IMR-90 (cell line): Measurements from ENCODE around the gene ZNF12. TPM values are rescaled to one million over a fixed set of nuclear protein-coding genes. Genes with fewer than 3 reads are reported as not detected.

Source experiments
- ATAC-seq: fragments of 200-7000 bp; cut with Tn5 transposase; 2 replicates; pipeline ENCODE4 v1.9.1; 2020; ENCODE audit warnings: low read depth, mild to moderate bottlenecking, moderate library complexity
- BruUV-seq: library from RNA; stranded (reverse); fragments of 400-500 nt; replicated peaks from 2 replicates; lab custom pipeline; 2021; lab: Mats Ljungman, UMichigan
- CTCF ChIA-PET: fragments of 300-600 bp; formaldehyde crosslinking; extraction: SDS; loops from one replicate; lab custom pipeline; 2021; ENCODE audit warnings: antibody characterized with exemption; lab: Yijun Ruan, JAX
- POLR2A ChIA-PET: fragments of 300-600 bp; sonication (Branson Sonifier 250); formaldehyde crosslinking; loops from one replicate; lab custom pipeline; 2022; ENCODE audit warnings: antibody characterized with exemption; ENCODE audit not compliant: unreplicated experiment; lab: Charles Lee
- DNase-seq: peaks from one replicate; pipeline ENCODE4 v3.0.0; 2013
- H2AFZ ChIP-seq: replicated peaks from 2 replicates; pipeline ENCODE3; 2013; ENCODE audit warnings: low read length, mild to moderate bottlenecking; ENCODE audit not compliant: poor library complexity
- H2AK5ac ChIP-seq: 2 replicates; pipeline ENCODE4 v1.6.1; 2013; ENCODE audit warnings: low read depth, low read length, inconsistent platforms
- H2AK9ac ChIP-seq: replicated peaks from 2 replicates; pipeline ENCODE3; 2013; ENCODE audit warnings: mild to moderate bottlenecking, low read depth, low read length, moderate library complexity; ENCODE audit not compliant: poor library complexity
- H2BK120ac ChIP-seq: 2 replicates; pipeline ENCODE4 v1.6.1; 2013; ENCODE audit warnings: low read depth, low read length, inconsistent platforms
- H2BK15ac ChIP-seq: 3 replicates; pipeline ENCODE4 v1.6.1; 2013; ENCODE audit warnings: low read depth, low read length, inconsistent platforms
- H2BK20ac ChIP-seq: 2 replicates; pipeline ENCODE4 v1.6.1; 2013; ENCODE audit warnings: low read depth, mild to moderate bottlenecking, inconsistent platforms, low read length, moderate library complexity
- H2BK5ac ChIP-seq: 2 replicates; pipeline ENCODE4 v1.6.1; 2013; ENCODE audit warnings: mild to moderate bottlenecking, low read depth, low read length, inconsistent platforms; ENCODE audit not compliant: poor library complexity, severe bottlenecking
- H3K14ac ChIP-seq: replicated peaks from 2 replicates; pipeline ENCODE4 v1.6.1; 2013; ENCODE audit warnings: low read depth, low read length, inconsistent platforms
- H3K18ac ChIP-seq: 2 replicates; pipeline ENCODE4 v1.6.1; 2013; ENCODE audit warnings: low read depth, low read length, control low read depth
- H3K23ac ChIP-seq: 2 replicates; pipeline ENCODE4 v1.6.1; 2013; ENCODE audit warnings: low read depth, low read length, inconsistent platforms
- H3K27ac ChIP-seq: 2 replicates; pipeline ENCODE4 v1.5.1; 2013; ENCODE audit warnings: mild to moderate bottlenecking, control low read depth, low read length; ENCODE audit not compliant: insufficient read depth
- H3K27me3 ChIP-seq: 2 replicates; pipeline ENCODE4 v1.6.1; 2013; ENCODE audit warnings: low read length; ENCODE audit not compliant: control insufficient read depth, insufficient read depth
- H3K36me3 ChIP-seq: 2 replicates; pipeline ENCODE4 v1.6.1; 2013; ENCODE audit warnings: low read length, mixed read lengths; ENCODE audit not compliant: control insufficient read depth, insufficient read depth
- H3K4ac ChIP-seq: 2 replicates; pipeline ENCODE4 v1.6.1; 2013; ENCODE audit warnings: low read depth, low read length, inconsistent platforms
- H3K4me1 ChIP-seq: 2 replicates; pipeline ENCODE4 v1.6.1; 2013; ENCODE audit warnings: low read length, mixed read lengths; ENCODE audit not compliant: control insufficient read depth, insufficient read depth
- H3K4me2 ChIP-seq: 2 replicates; pipeline ENCODE4 v1.6.1; 2013; ENCODE audit warnings: low read depth, mild to moderate bottlenecking, control low read depth, low read length, moderate library complexity
- H3K4me3 ChIP-seq: 2 replicates; pipeline ENCODE4 v1.5.1; 2013; ENCODE audit warnings: low read depth, mild to moderate bottlenecking, control low read depth, low read length, moderate library complexity; ENCODE audit not compliant: insufficient read depth
- H3K56ac ChIP-seq: 2 replicates; pipeline ENCODE4 v1.6.1; 2013; ENCODE audit warnings: low read length, inconsistent platforms; ENCODE audit not compliant: insufficient read depth; ENCODE audit errors: extremely low read depth
- H3K79me1 ChIP-seq, 2 experiments: 2 replicates each; pipeline ENCODE4 v1.6.1; 2013; ENCODE audit warnings: low read length in 2 of 2, inconsistent platforms in 1 of 2, low read depth in 1 of 2
- H3K9ac ChIP-seq: 2 replicates; pipeline ENCODE4 v1.6.1; 2013; ENCODE audit warnings: low read depth, low read length, control low read depth
- H3K9me1 ChIP-seq: 2 replicates; pipeline ENCODE4 v1.6.1; 2013; ENCODE audit warnings: low read length, inconsistent platforms; ENCODE audit not compliant: insufficient read depth
- H3K9me3 ChIP-seq: 2 replicates; pipeline ENCODE4 v1.6.1; 2013; ENCODE audit warnings: low read length; ENCODE audit not compliant: control insufficient read depth, insufficient read depth
- H4K20me1 ChIP-seq: 2 replicates; pipeline ENCODE4 v1.6.1; 2013; ENCODE audit warnings: low read length, inconsistent platforms; ENCODE audit not compliant: insufficient read depth
- H4K5ac ChIP-seq: 2 replicates; pipeline ENCODE4 v1.6.1; 2013; ENCODE audit warnings: mild to moderate bottlenecking, low read depth, low read length, control low read depth
- H4K8ac ChIP-seq, 2 experiments: 2 replicates each; pipeline ENCODE4 v1.6.1; 2013; ENCODE audit warnings: low read depth in 2 of 2, low read length in 2 of 2, control low read depth in 1 of 2, inconsistent platforms in 1 of 2
- H4K91ac ChIP-seq: 2 replicates; pipeline ENCODE4 v1.6.1; 2013; ENCODE audit warnings: low read depth, low read length, inconsistent platforms; ENCODE audit not compliant: insufficient read depth
- CEBPB ChIP-seq: IDR thresholded peaks from 2 replicates; pipeline ENCODE4 v1.6.1; 2012; ENCODE audit warnings: low read depth, low read length, improper control_type of control experiment
- CHD1 ChIP-seq: IDR thresholded peaks from 2 replicates; pipeline ENCODE4 v1.6.1; 2012; ENCODE audit warnings: low read depth, low read length, improper control_type of control experiment
- CTCF ChIP-seq: conservative IDR thresholded peaks from 2 replicates; pipeline ENCODE4 v1.5.1; 2012; ENCODE audit warnings: mild to moderate bottlenecking, low read depth, low read length, improper control_type of control experiment
- MAFK ChIP-seq: IDR thresholded peaks from 2 replicates; pipeline ENCODE4 v1.6.1; 2012; ENCODE audit warnings: low read depth, low read length, improper control_type of control experiment
- MXI1 ChIP-seq: IDR thresholded peaks from 2 replicates; pipeline ENCODE4 v1.6.1; 2012; ENCODE audit warnings: low read depth, mild to moderate bottlenecking, low read length, moderate library complexity, borderline replicate concordance
- NFE2L2 ChIP-seq: fragments of 150-350 bp; IDR thresholded peaks from 2 replicates; pipeline ENCODE4 v1.6.1; 2016; ENCODE audit warnings: low read depth, mild to moderate bottlenecking, low read length
- POLR2A ChIP-seq: IDR thresholded peaks from 2 replicates; pipeline ENCODE4 v1.6.1; 2012; ENCODE audit warnings: mild to moderate bottlenecking, low read depth, low read length
- RCOR1 ChIP-seq: IDR thresholded peaks from 2 replicates; pipeline ENCODE4 v1.6.1; 2012; ENCODE audit warnings: mild to moderate bottlenecking, low read length, improper control_type of control experiment; ENCODE audit not compliant: insufficient replicate concordance
- SMC3 ChIP-seq: fragments of 150-350 bp; IDR thresholded peaks from 2 replicates; pipeline ENCODE4 v1.6.1; 2016; ENCODE audit warnings: low read depth, mild to moderate bottlenecking, antibody characterized with exemption, low read length, moderate library complexity
- WGBS, 2 experiments: methylation state at CpG; one replicate each; pipeline versions ENCODE4 v1.1.5 to v1.1.7; 2013; ENCODE audit warnings: missing lambda C conversion rate in 2 of 2; ENCODE audit not compliant: insufficient read length in 1 of 2; ENCODE audit errors: extremely low coverage in 2 of 2; 5-methylcytosine and 5-hydroxymethylcytosine counted together
- dilution Hi-C: fragments of 300-500 bp; cut with HindIII; formaldehyde crosslinking; loops from one replicate; pipeline ENCODE4 v1.14.3; 2018; ENCODE audit warnings: low sequenced_read_pairs; ENCODE audit not compliant: unreplicated experiment
- in situ Hi-C: fragments of 300-500 bp; cut with MboI; formaldehyde crosslinking; loops from 3 replicates; pipeline ENCODE4 v1.14.3; 2019; ENCODE audit warnings: low sequenced_read_pairs, inconsistent platforms, mixed read lengths
- intact Hi-C: fragments of 100-400 bp; cut with micrococcal nuclease; formaldehyde crosslinking; loops from 2 replicates; pipeline ENCODE4 v1.10.0; 2022
- polyA plus RNA-seq, 3 experiments: library from polyadenylated mRNA; depleted of rRNA; stranded (reverse); fragments of >200 nt; gene quantifications; 2 replicates each; pipeline ENCODE4 v1.2.3, GENCODE V29; 2012; ENCODE audit warnings: low replicate concordance in 1 of 3
- total RNA-seq: library from RNA; depleted of rRNA; stranded (reverse); fragments of >200 nt; gene quantifications from 2 replicates; pipeline ENCODE4 v1.2.3, GENCODE V29; 2012
- TF ChIP-seq, protein P1 (sequence below): fragments of 150-350 bp; IDR thresholded peaks from 2 replicates; pipeline ENCODE4 v1.6.1; 2016; ENCODE audit warnings: low read depth, mild to moderate bottlenecking, low read length, moderate library complexity, borderline replicate concordance

Gene ZNF12
- total and polyA plus RNA-seq, 2 of the 4 experiments (the other 2 are of a cell fraction) = 8.2 to 20.8 TPM

DNA sequence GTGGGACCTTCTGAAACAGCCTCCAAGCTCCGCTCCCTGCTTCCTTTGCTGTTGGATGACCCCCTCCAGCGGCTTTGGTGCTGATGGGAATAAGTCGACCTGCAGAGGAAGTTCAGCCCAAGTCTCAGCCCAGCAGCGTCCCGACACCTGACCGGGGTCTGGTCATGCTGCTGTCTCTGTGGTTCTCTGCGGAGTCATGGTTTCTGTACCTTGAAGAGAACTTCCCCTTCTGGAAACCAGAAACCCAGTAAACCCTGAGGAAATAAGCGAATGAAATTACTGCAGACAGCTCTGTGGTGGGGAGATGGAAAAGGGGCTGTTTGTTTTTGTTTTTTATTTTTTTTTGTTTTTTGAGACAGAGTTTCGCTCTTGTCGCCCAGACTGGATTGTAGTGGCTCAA, 18.3 kb upstream of the ZNF12 start:
- WGBS, 2 experiments = 70% methylated on average over 7 of the region's 10 CpGs; no CpG with 5 or more reads in 1 of the 2 experiments
- no peak overlapping the region for H4K8ac ChIP-seq
- H4K91ac ChIP-seq = no peak overlapping the region
- POLR2A ChIA-PET = no interaction called here
- no peaks in the 10 kb centered on the region for H3K9me1 ChIP-seq
- no peak overlapping the region for H3K23ac ChIP-seq
- no peaks in the 10 kb centered on the region for H3K9me3 ChIP-seq
- H2BK15ac ChIP-seq = no peak overlapping the region
- H2BK20ac ChIP-seq = no peak overlapping the region
- TF ChIP-seq CTCF = no peak
- no peak for TF ChIP-seq MXI1
- TF ChIP-seq POLR2A = no peak
- no peak for TF ChIP-seq NFE2L2
- TF ChIP-seq, protein P1, sequence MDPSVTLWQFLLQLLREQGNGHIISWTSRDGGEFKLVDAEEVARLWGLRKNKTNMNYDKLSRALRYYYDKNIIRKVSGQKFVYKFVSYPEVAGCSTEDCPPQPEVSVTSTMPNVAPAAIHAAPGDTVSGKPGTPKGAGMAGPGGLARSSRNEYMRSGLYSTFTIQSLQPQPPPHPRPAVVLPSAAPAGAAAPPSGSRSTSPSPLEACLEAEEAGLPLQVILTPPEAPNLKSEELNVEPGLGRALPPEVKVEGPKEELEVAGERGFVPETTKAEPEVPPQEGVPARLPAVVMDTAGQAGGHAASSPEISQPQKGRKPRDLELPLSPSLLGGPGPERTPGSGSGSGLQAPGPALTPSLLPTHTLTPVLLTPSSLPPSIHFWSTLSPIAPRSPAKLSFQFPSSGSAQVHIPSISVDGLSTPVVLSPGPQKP = no peak
- no peak for TF ChIP-seq SMC3
- TF ChIP-seq RCOR1 = no peak
- TF ChIP-seq CEBPB = no peak
- TF ChIP-seq CHD1 = no peak
- no peak for TF ChIP-seq MAFK
- 0 out of 4 replicates have a peak, but pooled peaks cover 0 to under 1% of the 10 kb centered on the region in 2 experiments for H3K79me1 ChIP-seq
- DNase-seq (no peak), ATAC-seq (no peak)
- H4K20me1 ChIP-seq = no peaks in the 10 kb centered on the region
- H2AK5ac ChIP-seq = no peak overlapping the region
- no peak overlapping the region for H3K4me2 ChIP-seq
- no peak overlapping the region for H3K14ac ChIP-seq
- H3K56ac ChIP-seq = no peak overlapping the region
- no peaks in the 10 kb centered on the region for H3K36me3 ChIP-seq
- H2AFZ ChIP-seq = no peak overlapping the region
- no TSS peak for BruUV-seq
- in situ Hi-C loops (no loop called here), dilution Hi-C loops (no loop called here), intact Hi-C loops (no loop called here)
- no peak overlapping the region for H3K27ac ChIP-seq
- no peak overlapping the region for H4K5ac ChIP-seq
- H2BK5ac ChIP-seq = no peak overlapping the region
- CTCF ChIA-PET = no interaction called here
- no peak overlapping the region for H2BK120ac ChIP-seq
- H3K18ac ChIP-seq = no peak overlapping the region
- no peak overlapping the region for H3K4ac ChIP-seq
- no peaks in the 10 kb centered on the region; the same call in 1 of the 2 replicates for H3K27me3 ChIP-seq
- no peak overlapping the region for H2AK9ac ChIP-seq
- H3K4me3 ChIP-seq = no peak overlapping the region
- no peaks in the 10 kb centered on the region for H3K4me1 ChIP-seq
- H3K9ac ChIP-seq = no peak overlapping the region
